GM18868 (cell line): ENCODE results near the gene FGF1.

Experiments used
- ATAC-seq: cut with Tn5 transposase; IDR thresholded peaks from one replicate; pipeline ENCODE4 v1.9.1; 2021; ENCODE audit warnings: mild to moderate bottlenecking, moderate library complexity; ENCODE audit not compliant: unreplicated experiment

FGF1 gene

GRCh38 chr5:142586552-142586951, 99.3 kb downstream of the FGF1 start:
- no peak for ATAC-seq

DNA sequence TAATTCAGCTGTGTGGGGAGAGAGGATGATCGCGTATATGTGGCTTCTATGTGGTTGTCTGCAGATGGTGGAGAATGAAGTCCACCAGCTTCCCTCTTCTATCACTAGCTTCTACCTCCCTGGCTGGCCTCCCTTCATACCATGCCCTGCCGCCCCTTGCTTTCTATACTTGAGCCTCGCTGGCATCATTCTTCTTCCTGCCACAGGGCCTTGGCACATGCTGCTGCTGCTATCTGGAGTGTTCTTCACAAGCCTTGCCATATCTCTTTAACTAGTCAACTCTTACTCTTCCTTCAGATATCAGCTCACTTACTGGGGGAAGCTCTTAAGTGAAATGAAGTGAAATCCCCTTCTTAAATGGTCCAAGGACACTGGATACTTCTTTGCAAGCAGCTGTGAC, 100.4 kb downstream of the FGF1 start:
- ATAC-seq = no peak

DNA sequence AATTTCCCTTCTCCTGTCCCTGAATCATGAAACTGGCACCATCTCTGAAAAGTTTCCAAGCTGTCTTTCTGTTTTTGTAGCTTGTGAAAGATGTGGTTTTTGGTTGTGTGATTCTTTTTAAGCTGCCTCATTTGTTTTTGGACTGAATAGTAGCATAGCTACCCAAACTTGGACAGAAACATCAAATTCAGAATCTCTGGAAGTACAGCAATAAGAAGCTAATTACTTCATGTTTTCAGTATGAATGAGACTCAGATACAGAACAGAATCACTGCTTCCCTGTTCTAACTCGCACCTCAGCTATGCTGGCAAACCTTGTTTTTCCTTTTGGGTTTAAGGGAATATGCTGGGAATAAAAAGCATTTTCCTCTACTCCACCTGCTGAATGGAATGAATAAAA, 101.0 kb downstream of the FGF1 start:
- ATAC-seq = no peak

- ATAC-seq = no peak
Measured at GRCh38 chr5:142578161-142578830, 107.6 kb downstream of the FGF1 start.

- no peak for ATAC-seq
Measured at GRCh38 chr5:142576804-142577203, 109.1 kb downstream of the FGF1 start.

DNA sequence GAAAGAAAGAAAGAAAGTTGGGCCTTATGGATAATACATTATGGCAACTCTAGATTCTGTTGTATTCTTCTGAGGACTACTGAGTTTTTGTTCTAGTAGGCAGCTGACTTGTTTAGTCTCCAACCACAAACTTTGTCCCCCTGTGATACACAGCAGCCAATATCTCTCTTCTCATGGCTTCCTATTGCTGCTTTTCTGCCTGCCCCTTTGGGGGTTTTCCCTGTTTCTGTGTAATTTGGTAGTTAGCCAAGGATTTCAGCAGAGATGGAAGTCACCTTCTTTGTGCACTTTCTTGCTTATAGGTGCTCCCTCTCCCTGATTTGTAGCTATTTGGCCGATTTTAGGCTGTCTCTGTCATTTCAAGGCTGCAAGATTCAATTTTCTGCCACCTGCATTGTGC, 109.6 kb downstream of the FGF1 start:
- no peak for ATAC-seq

DNA sequence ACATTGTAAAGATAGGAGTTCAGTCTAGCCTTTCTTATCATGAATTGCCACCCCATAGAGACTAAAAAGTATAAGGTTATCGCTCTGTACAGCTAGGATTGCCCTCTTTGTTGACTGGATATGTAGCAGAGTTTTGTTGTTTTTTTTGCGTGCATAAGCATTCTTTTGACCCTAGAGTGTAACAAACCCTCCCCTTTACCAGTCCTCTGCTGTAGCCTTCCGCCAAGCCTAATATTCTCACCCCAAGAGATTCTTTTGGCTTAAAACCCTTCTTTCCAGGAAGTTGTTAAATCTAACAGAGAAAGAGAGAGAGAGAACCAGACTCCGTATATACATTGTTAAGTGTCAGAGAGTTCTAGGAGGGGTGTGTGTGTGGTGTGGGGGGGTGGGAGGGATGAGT, 113.9 kb downstream of the FGF1 start:
- no peak for ATAC-seq

- no peak for ATAC-seq
Measured at GRCh38 chr5:142571371-142571770, 114.5 kb downstream of the FGF1 start.

DNA sequence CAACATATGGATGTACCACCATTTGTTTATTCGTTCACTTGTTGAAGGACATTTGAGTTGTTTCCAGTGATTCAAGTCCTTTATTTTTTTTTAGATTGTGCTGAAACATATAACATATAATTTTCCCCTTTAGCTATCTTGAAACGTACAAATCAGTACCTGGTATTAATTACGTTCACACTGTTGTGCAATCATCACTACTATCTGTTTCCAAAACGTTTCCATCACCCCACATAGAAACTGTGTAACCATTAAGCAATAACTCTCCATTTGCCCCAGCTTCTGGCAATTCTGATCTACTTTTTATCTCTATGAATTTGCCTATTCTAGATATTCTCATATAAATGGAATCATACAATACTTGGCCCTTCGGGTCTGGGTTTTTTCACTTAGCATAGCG, 116.0 kb downstream of the FGF1 start:
- no peak for ATAC-seq

GRCh38 chr5:142568996-142569335, 116.9 kb downstream of the FGF1 start:
- no peak for ATAC-seq

GRCh38 chr5:142568283-142568995, 117.5 kb downstream of the FGF1 start:
- ATAC-seq = no peak

DNA sequence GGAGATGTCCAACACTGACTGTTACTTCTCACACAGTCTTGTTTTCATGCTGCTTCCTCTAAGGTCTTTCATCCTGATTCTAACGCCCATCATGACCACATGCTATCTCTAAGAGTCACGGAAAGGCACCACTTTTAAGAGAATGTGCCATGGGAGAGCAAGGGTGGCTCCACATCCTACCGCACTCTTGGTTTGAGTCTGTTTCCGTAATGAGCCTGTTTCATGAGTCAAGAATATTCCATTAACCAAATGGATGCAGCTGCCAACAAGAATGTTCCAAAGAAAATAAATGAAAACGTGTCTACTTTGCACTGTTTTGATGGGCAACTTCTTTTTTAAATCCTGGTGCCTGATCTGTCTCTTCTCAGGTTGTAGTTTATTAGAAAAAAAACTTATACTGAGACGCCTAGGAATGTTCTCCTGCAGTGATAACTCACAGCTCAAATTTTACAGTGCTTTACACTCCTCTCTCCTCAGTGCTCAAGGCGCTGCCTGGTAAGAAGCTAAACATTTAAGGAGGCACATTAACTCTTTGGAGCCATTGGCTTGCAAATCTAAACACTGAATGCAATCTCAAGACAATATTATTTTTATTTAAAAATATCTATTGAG, 124.3 kb downstream of the FGF1 start:
- no peak for ATAC-seq

DNA sequence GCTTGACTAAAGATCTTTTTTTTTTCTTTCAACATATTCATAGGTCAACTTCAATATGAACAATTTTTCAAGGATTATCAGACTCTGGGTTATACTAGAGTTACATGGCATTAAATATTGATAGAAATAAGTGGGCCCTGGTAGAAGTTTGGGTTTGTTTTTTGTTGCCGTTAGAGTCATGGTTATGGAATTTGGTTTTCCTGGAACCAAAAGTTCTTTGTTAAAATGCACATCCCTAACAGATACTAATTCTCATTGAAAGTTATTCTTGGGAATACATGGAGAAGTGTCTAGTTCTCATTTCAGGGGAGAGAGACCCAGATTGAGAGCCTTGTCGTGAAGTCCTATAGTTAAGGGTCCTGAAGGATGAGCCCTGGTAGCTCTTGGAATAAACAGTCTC, 124.9 kb downstream of the FGF1 start:
- ATAC-seq = no peak

DNA sequence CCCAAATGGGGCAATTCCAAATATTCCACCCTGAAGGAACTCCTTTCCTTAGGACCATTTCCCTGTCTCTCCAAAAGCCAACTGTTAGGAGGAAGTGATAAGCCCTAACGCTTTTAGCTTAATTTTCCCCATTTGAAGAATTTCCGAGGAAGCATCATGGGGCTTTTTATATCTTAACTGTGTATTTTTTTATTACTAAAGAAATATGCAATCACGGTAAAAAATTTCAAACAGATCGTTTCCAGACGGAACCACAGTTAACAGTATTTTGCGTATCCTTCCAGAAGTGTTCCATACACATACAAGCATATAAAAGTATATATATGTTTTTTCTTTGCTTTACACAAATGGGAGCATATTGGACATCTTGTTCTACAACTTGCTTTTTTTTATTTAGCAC, 133.8 kb downstream of the FGF1 start:
- ATAC-seq = no peak

DNA sequence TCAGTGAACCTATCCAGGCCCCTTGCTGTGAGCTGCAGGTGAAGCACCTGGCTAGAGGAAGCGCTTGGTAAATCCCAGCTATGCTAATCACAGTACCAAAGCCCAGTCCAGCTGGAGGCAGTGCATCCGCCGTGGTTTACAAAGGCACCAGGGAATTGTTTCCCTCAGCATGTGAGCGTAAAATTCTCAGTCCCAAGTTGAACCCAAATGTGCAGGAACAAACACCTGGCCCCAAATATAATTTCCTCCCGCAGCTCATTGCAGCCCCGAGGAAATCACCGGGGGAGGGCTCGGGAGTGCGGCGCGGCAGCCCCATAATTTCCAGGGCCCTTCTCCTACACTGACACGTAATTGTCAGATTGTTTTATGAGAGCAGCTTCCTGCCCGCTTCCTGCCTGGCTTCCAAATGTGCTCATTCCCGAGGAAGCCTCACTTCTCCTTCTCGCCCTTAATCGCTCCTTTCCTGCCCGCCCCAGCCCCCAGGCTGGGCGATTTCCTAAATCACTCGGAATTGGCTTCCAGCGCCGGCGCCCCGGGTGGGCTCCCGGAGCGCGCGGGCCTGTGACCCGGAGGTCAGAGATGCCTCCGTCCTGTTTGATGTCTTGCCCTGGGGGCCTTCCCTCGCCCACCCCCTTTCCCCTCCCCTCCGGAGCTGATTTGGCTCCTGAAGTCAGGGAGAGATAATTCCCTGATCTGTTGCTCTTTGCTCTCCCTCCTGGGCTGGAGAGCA, 134.4 kb downstream of the FGF1 start:
- ATAC-seq = no peak

DNA sequence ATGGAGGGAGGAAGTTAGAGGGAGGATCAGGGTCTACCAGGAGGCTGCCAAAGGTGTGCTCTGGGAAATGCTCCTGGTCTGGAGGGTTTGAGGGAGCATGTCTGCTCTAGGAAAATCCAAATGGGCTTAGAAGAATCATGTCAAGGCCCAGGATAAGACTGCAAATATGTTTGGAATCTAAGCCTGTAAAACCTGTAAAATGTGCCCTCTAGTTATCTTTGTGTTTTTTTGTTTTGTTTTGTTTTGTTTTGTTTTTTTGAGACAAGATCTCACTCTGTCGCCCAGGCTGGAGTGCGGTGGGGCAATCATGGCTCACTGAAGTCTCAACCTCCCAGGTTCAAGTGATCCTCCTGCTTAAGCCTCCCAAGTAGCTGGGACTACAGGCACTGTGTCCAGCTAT, 135.4 kb downstream of the FGF1 start:
- ATAC-seq = no peak

DNA sequence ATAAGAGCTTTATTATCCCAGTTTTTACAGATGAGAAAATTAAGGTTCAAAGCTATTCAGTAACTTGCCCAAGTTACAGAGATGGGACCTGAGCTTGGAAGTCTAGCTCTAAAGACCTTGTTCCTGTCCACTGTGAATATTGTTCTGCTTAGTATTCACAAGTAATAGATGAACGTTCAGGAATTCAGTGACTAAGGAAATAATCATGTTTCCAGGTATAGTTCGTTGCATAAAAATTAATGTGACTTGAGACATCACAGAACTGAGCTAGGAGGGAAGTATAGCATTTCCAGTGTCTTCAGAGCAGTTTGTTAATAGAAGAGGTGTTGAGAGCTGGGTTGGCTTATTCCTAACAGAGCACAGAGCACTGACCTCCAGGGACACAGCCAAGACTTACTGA, 136.1 kb downstream of the FGF1 start:
- no peak for ATAC-seq

DNA sequence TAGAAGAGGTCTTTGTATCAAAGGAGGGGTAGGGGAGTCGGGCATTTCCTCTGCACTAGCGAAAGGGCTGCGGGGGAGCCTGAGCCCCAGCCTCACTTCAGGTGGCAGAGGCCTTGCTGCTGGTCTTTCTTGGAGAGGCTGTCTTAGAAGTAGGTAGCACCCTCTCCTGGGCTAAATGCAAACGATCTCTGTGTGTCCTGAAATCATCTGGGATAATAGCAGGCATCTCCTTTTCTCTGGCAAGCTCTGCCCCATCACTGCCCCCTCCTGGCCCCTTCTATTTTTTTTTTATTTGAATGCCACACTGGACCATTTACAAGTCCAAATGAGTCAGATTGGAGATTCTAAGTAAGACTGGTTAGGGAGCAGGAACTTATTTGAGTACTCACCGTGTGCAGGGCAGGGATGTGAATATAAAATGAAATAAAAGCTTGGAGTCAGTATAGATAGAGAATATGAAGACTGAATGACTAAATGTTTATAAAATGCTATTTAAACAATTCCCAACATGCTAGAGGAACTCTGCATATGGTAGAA, 137.1 kb downstream of the FGF1 start:
- peak; percentile 47 for ATAC-seq

DNA sequence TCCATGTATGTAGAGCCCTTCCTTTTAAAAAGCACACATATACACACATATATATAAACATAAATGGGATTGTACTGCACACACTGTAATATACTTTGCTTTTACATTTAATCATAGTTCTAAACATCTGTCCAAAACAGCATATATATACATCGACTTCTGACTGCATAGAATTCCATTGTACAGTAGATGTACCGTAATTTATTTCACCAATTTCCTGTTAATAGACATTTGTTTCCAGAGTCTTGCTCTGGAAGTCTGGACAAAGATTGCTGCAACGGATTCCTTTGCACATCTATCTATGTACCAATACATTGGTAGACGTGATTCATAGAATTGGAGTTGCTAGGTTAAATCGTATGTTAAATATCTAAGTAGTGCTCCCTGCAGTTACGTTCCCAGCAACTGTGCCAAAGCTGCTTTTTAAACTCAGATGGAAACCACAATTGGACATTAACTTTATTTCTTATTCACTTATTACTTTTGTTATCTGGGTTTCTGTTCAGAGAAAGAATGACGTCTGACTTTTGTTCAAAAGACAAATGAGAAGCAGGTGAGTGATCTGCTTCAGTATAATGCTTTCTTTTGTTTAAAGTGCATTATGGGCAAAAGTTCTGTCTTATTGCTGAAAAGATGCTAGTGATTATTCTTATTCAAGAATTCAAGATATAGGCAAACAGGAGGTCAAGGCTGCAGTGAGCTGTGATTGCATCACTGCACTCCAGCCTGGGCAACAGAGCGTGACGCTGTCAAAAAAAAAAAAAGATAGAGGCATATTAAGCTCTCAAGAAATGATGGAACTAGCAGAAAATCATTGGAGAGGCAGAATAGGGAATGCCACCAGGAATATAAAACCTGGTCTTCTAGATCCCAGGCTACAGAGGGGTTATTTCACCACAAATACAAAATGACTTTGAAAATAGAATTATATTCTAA, 138.2 kb downstream of the FGF1 start:
- no peak for ATAC-seq

DNA sequence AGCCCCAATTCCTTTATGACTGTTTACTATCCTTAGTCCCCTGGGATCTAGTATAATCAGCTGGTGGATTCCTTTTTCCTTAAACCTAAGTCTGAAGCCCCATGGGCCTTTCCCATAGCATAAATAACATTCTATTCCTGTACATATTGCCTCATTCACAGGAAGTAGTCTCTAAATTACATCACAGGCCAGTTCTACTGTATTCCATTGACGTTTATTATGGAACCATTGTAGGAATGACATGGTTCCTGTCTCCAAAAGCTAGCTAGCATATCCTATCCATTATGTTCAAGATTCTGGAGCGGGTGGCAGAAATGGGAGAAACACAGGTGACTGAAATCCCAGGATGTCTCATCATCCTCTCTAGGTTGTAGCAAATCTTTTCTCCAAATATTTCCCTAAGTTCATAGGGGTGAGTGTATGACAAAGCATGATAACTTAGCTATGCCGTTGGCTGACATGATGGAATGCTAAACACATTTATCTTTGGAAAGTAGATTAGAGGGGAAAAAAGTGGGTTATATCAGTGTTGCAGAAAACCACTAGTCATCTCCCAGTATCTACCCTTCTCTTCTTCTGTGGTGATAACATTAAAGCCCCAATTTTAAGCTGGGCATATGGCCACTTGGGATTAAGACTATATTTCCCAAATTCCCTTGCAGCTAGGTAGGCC, 140.1 kb downstream of the FGF1 start:
- ATAC-seq = no peak
